HG03097 (cell line): ENCODE measurements around the gene MVK.

Experiments
- ATAC-seq: cut with Tn5 transposase; IDR thresholded peaks from one replicate; pipeline ENCODE4 v1.9.1; 2021; ENCODE audit not compliant: unreplicated experiment, low FRiP score

Gene MVK

GRCh38 chr12:109544955-109545531 is 28.6 kb upstream of the MVK start:
- no peak for ATAC-seq

- ATAC-seq = no peak
Measured at GRCh38 chr12:109545826-109546225, 27.8 kb upstream of the MVK start.

- no peak for ATAC-seq
Measured at GRCh38 chr12:109547286-109547685, 26.3 kb upstream of the MVK start.

- ATAC-seq = no peak
Measured at GRCh38 chr12:109548258-109548657, 25.3 kb upstream of the MVK start.

- ATAC-seq = no peak
Measured at GRCh38 chr12:109549613-109550270, 23.9 kb upstream of the MVK start.

GRCh38 chr12:109550281-109550680 is 23.3 kb upstream of the MVK start:
- no peak for ATAC-seq

GRCh38 chr12:109551108-109551507 is 22.5 kb upstream of the MVK start:
- ATAC-seq = no peak

GRCh38 chr12:109552971-109553370 is 20.6 kb upstream of the MVK start:
- no peak for ATAC-seq

- no peak for ATAC-seq
Measured at GRCh38 chr12:109553483-109553882, 20.1 kb upstream of the MVK start.

- no peak for ATAC-seq
Measured at GRCh38 chr12:109553906-109554500, 19.6 kb upstream of the MVK start.

- ATAC-seq = no peak
Measured at GRCh38 chr12:109554761-109555160, 18.8 kb upstream of the MVK start.

GRCh38 chr12:109555431-109556315 is 17.9 kb upstream of the MVK start:
- no peak for ATAC-seq

GRCh38 chr12:109557200-109557599 is 16.4 kb upstream of the MVK start:
- no peak for ATAC-seq

- ATAC-seq = no peak
Measured at GRCh38 chr12:109557805-109558204, 15.8 kb upstream of the MVK start.

- ATAC-seq = no peak
Measured at GRCh38 chr12:109558374-109559199, 15.0 kb upstream of the MVK start.

GRCh38 chr12:109559200-109559505 is 14.4 kb upstream of the MVK start:
- no peak for ATAC-seq

GRCh38 chr12:109559601-109560000 is 14.0 kb upstream of the MVK start:
- ATAC-seq = no peak

- no peak for ATAC-seq
Measured at GRCh38 chr12:109560867-109561710, 12.5 kb upstream of the MVK start.

- ATAC-seq = no peak
Measured at GRCh38 chr12:109561711-109562030, 11.9 kb upstream of the MVK start.

GRCh38 chr12:109562871-109563270 is 10.7 kb upstream of the MVK start:
- ATAC-seq = no peak
